ENCODE results near the gene KLKB1.

GRCh38 chr4:186190581-186191199, 36.6 kb upstream of the KLKB1 start:
- TF ChIP-seq TOX (CRISPR knock-in tag; IDR thresholded peaks at IDR 0.05; ENCODE audit: borderline replicate concordance): no peak
- no peak for TF ChIP-seq OSR1 (CRISPR knock-in tag; IDR thresholded peaks at IDR 0.05)
- no peak for TF ChIP-seq GLIS3 (CRISPR knock-in tag; IDR thresholded peaks at IDR 0.05)
- no peak for TF ChIP-seq ZNF70 (CRISPR knock-in tag; IDR thresholded peaks at IDR 0.05)
- TF ChIP-seq CREB5 (CRISPR knock-in tag; IDR thresholded peaks at IDR 0.05; ENCODE audit: low read depth): no peak
- no peak for TF ChIP-seq PATZ1 (CRISPR knock-in tag; IDR thresholded peaks at IDR 0.05; ENCODE audit: borderline replicate concordance)
- no peak for TF ChIP-seq ZNF565 (CRISPR knock-in tag; conservative IDR thresholded peaks at IDR 0.05; ENCODE audit: low read depth)
- no peak for TF ChIP-seq PPARA (CRISPR knock-in tag; IDR thresholded peaks at IDR 0.05; ENCODE audit: borderline replicate concordance)
- TF ChIP-seq CSRNP3 (CRISPR knock-in tag; IDR thresholded peaks at IDR 0.05): no peak
